H1 (cell line): Measurements from ENCODE around the gene CLEC4E. TPM values are rescaled to one million over a fixed set of nuclear protein-coding genes. Genes with fewer than 3 reads are reported as not detected.

Experiments used
- CTCF ChIA-PET: fragments of 300-600 bp; sonication (Branson Sonifier 250); formaldehyde crosslinking; loops from one replicate; lab custom pipeline; 2021; ENCODE audit not compliant: partially characterized antibody; lab: Charles Lee
- POLR2A ChIA-PET: fragments of 300-600 bp; sonication (Branson Sonifier 250); formaldehyde crosslinking; loops from one replicate; lab custom pipeline; 2021; ENCODE audit warnings: inconsistent platforms; ENCODE audit not compliant: partially characterized antibody; lab: Charles Lee
- DNase-seq, 2 experiments: peaks; one replicate each; pipeline versions ENCODE4 v3.0.0 to v3.0.0-alpha.2; 2010 to 2022; ENCODE audit warnings: low spot score in 2 of 2, low read depth in 1 of 2, mixed read lengths in 1 of 2
- FAIRE-seq: peaks from 2 replicates; lab custom pipeline; 2011; peaks lifted over from hg19 to GRCh38; lab: Jason Lieb, UNC
- H2AFZ ChIP-seq: 2 replicates; pipeline ENCODE4 v1.8.1; 2012; ENCODE audit warnings: low read length, inconsistent platforms
- H2AK5ac ChIP-seq: 2 replicates; pipeline ENCODE4 v1.6.1; 2013; ENCODE audit warnings: low read depth, low read length
- H2BK120ac ChIP-seq: replicated peaks from 2 replicates; pipeline ENCODE3; 2013; ENCODE audit warnings: low read depth, low read length, inconsistent platforms
- H2BK12ac ChIP-seq: 2 replicates; pipeline ENCODE4 v1.6.1; 2013; ENCODE audit warnings: low read depth, low read length
- H2BK15ac ChIP-seq: 2 replicates; pipeline ENCODE4 v1.6.1; 2013; ENCODE audit warnings: low read length
- H2BK20ac ChIP-seq: 2 replicates; pipeline ENCODE4 v1.6.1; 2013; ENCODE audit warnings: low read length
- H2BK5ac ChIP-seq: 2 replicates; pipeline ENCODE4 v1.6.1; 2013; ENCODE audit warnings: low read depth, low read length
- H3K14ac ChIP-seq: 2 replicates; pipeline ENCODE4 v1.6.1; 2013; ENCODE audit warnings: inconsistent platforms; ENCODE audit not compliant: insufficient read length
- H3K18ac ChIP-seq: 2 replicates; pipeline ENCODE4 v1.6.1; 2013; ENCODE audit warnings: low read length; ENCODE audit errors: extremely low read depth
- H3K23ac ChIP-seq: 2 replicates; pipeline ENCODE4 v1.6.1; 2013; ENCODE audit warnings: inconsistent platforms; ENCODE audit not compliant: insufficient read length
- H3K23me2 ChIP-seq: 2 replicates; pipeline ENCODE4 v1.6.1; 2013; ENCODE audit warnings: low read depth, low read length
- H3K27ac ChIP-seq: 2 replicates; pipeline ENCODE4 v1.6.1; 2011; ENCODE audit warnings: low read depth, low read length, inconsistent platforms
- H3K27me3 ChIP-seq, 4 experiments: replicated peaks in 1 of 4; 1 replicate in 1 of 4; 2 replicates in 3 of 4; pipeline versions ENCODE4 v1.6.1 to v1.8.1; 2011 to 2013; ENCODE audit warnings: low read length in 3 of 4, mild to moderate bottlenecking in 3 of 4, inconsistent platforms in 2 of 4, mixed read lengths in 2 of 4, moderate library complexity in 1 of 4; ENCODE audit not compliant: control insufficient read depth in 3 of 4, insufficient read depth in 3 of 4; ENCODE audit errors: extremely low read depth in 1 of 4
- H3K36me3 ChIP-seq, 4 experiments: 2 replicates each; pipeline versions ENCODE4 v1.6.1 to v1.8.1; 2011 to 2013; ENCODE audit warnings: mild to moderate bottlenecking in 4 of 4, low read length in 3 of 4, moderate library complexity in 2 of 4, control low read depth in 1 of 4, inconsistent platforms in 1 of 4; ENCODE audit not compliant: insufficient read depth in 4 of 4, control insufficient read depth in 2 of 4
- H3K4ac ChIP-seq: replicated peaks from 2 replicates; pipeline ENCODE3; 2013; ENCODE audit warnings: low read length, low read depth, mixed read lengths, inconsistent platforms; ENCODE audit not compliant: insufficient read length
- H3K4me1 ChIP-seq, 4 experiments: replicated peaks in 1 of 4; 1 replicate in 1 of 4; 2 replicates in 3 of 4; pipeline versions ENCODE4 v1.6.1 to v1.8.1; 2011 to 2013; ENCODE audit warnings: low read length in 3 of 4, inconsistent platforms in 2 of 4, mixed read lengths in 1 of 4; ENCODE audit not compliant: insufficient read depth in 4 of 4, control insufficient read depth in 3 of 4
- H3K4me2 ChIP-seq, 2 experiments: 2 replicates each; pipeline versions ENCODE4 v1.6.1 to v1.8.1; 2011 to 2013; ENCODE audit warnings: low read depth in 2 of 2, low read length in 2 of 2, control low read depth in 1 of 2, inconsistent platforms in 1 of 2, mild to moderate bottlenecking in 1 of 2; ENCODE audit not compliant: insufficient read depth in 1 of 2
- H3K4me3 ChIP-seq, 4 experiments: fragments of 200-600, 300-600 bp in 1 of 4; sonication (generic), shearing (Covaris generic), sonication (Bioruptor Twin) in 1 of 4; 2 replicates each; pipeline versions ENCODE4 v1.5.1 to v1.8.1; 2011 to 2016; ENCODE audit warnings: low read length in 4 of 4, low read depth in 3 of 4, control low read depth in 2 of 4, inconsistent platforms in 2 of 4, mild to moderate bottlenecking in 2 of 4, mixed read lengths in 1 of 4, moderate library complexity in 1 of 4; ENCODE audit not compliant: insufficient read depth in 2 of 4; ENCODE audit errors: extremely low read depth in 1 of 4
- H3K56ac ChIP-seq: replicated peaks from 2 replicates; pipeline ENCODE3; 2013; ENCODE audit warnings: low read depth, mild to moderate bottlenecking, mixed read lengths, low read length, inconsistent platforms; ENCODE audit not compliant: insufficient read length
- H3K79me1 ChIP-seq: 2 replicates; pipeline ENCODE4 v1.6.1; 2013; ENCODE audit warnings: low read depth, low read length, control low read depth
- H3K79me2 ChIP-seq, 2 experiments: 2 replicates each; pipeline versions ENCODE4 v1.6.1 to v1.8.1; 2012 to 2013; ENCODE audit warnings: low read length in 2 of 2, mild to moderate bottlenecking in 2 of 2, inconsistent platforms in 1 of 2; ENCODE audit not compliant: insufficient read depth in 2 of 2, control insufficient read depth in 1 of 2
- H3K9ac ChIP-seq, 4 experiments: replicated peaks in 1 of 4; 1 replicate in 1 of 4; 2 replicates in 3 of 4; pipeline versions ENCODE4 v1.6.1 to v1.8.1; 2011 to 2013; ENCODE audit warnings: low read depth in 3 of 4, low read length in 3 of 4, control low read depth in 2 of 4, mild to moderate bottlenecking in 2 of 4, moderate library complexity in 2 of 4, inconsistent platforms in 1 of 4; ENCODE audit errors: extremely low read depth in 1 of 4
- H3K9me3 ChIP-seq, 2 experiments: 2 replicates each; pipeline versions ENCODE4 v1.6.1 to v1.8.1; 2012 to 2013; ENCODE audit warnings: mild to moderate bottlenecking in 2 of 2, moderate library complexity in 2 of 2, control low read depth in 1 of 2, inconsistent platforms in 1 of 2, low read depth in 1 of 2, low read length in 1 of 2, mixed read lengths in 1 of 2; ENCODE audit not compliant: insufficient read depth in 2 of 2
- H4K20me1 ChIP-seq, 2 experiments: replicated peaks in 1 of 2; 2 replicates each; pipeline versions ENCODE3 to v1.8.1; 2011 to 2013; ENCODE audit warnings: inconsistent platforms in 2 of 2, low read length in 2 of 2, mild to moderate bottlenecking in 1 of 2; ENCODE audit not compliant: insufficient read depth in 2 of 2, control insufficient read depth in 1 of 2
- H4K5ac ChIP-seq: 2 replicates; pipeline ENCODE4 v1.6.1; 2013; ENCODE audit warnings: low read length, low read depth, mixed read lengths, inconsistent platforms; ENCODE audit not compliant: insufficient read length
- H4K8ac ChIP-seq: 2 replicates; pipeline ENCODE4 v1.8.0; 2013; ENCODE audit warnings: mild to moderate bottlenecking, moderate library complexity, low read length, inconsistent platforms; ENCODE audit not compliant: insufficient read depth; ENCODE audit errors: extremely low read depth
- H4K91ac ChIP-seq: replicated peaks from 2 replicates; pipeline ENCODE3; 2013; ENCODE audit warnings: low read length, mixed read lengths, inconsistent platforms; ENCODE audit not compliant: insufficient read length
- BACH1 ChIP-seq: IDR thresholded peaks from 2 replicates; pipeline ENCODE4 v1.6.1; 2012; ENCODE audit warnings: low read length, improper control_type of control experiment
- FOSL1 ChIP-seq: IDR thresholded peaks from 2 replicates; pipeline ENCODE4 v1.6.1; 2011; ENCODE audit warnings: mild to moderate bottlenecking, low read depth, low read length, moderate library complexity; ENCODE audit not compliant: insufficient read depth
- GABPA ChIP-seq: IDR thresholded peaks from 2 replicates; pipeline ENCODE4 v1.6.1; 2011; ENCODE audit warnings: mild to moderate bottlenecking, low read length, moderate library complexity, borderline replicate concordance; ENCODE audit not compliant: insufficient read depth
- JUND ChIP-seq: IDR thresholded peaks from 2 replicates; pipeline ENCODE4 v1.6.1; 2011; ENCODE audit warnings: mild to moderate bottlenecking, improper control_type of control experiment, low read length
- SUZ12 ChIP-seq: fragments of 200-600 bp; sonication (generic); IDR thresholded peaks from 2 replicates; pipeline ENCODE4 v1.6.1; 2012; ENCODE audit warnings: mild to moderate bottlenecking, inconsistent platforms, low read length, moderate library complexity, mixed read lengths
- WGBS, 2 experiments: shearing (Covaris generic) in 1 of 2; methylation state at CpG; one replicate each; pipeline versions ENCODE4 v1.1.6 to v1.1.7; 2013 to 2015; ENCODE audit warnings: low lambda C conversion rate in 2 of 2, mixed read lengths in 2 of 2, inconsistent platforms in 1 of 2, low coverage in 1 of 2, missing lambda C conversion rate in 1 of 2; ENCODE audit not compliant: insufficient replicate concordance in 2 of 2, insufficient coverage in 1 of 2, insufficient read length in 1 of 2; ENCODE audit errors: extremely low coverage in 1 of 2, missing lambda C conversion rate in 1 of 2; 5-methylcytosine and 5-hydroxymethylcytosine counted together
- polyA plus RNA-seq, 7 experiments: library from polyadenylated mRNA; depleted of rRNA in 3 of 7; stranded (reverse) in 5 of 7; unstranded in 2 of 7; fragments of >200 nt in 5 of 7; fragments of 200-250 nt in 2 of 7; gene quantifications; 1 replicate in 5 of 7; 2 replicates in 1 of 7; 4 replicates in 1 of 7; pipeline versions ENCODE4 v1.2.1 to v1.2.3, GENCODE V29; 2011 to 2013; ENCODE audit warnings: missing spikeins in 2 of 7, mixed read lengths in 2 of 7
- total RNA-seq: library from RNA; stranded (reverse); fragmentation: NEBNext Ultra II Directional; extraction: Animal tissue kit (Norgen Biotek cat#: 25700); gene quantifications from 2 replicates; pipeline ENCODE4 v1.2.1, GENCODE V29; 2021

CLEC4E gene
- total and polyA plus RNA-seq, 2 of the 8 experiments (the other 6 are each of a cell fraction or from before 2014, with no cell fraction given): 0.03 TPM; not detected in 1

DNA sequence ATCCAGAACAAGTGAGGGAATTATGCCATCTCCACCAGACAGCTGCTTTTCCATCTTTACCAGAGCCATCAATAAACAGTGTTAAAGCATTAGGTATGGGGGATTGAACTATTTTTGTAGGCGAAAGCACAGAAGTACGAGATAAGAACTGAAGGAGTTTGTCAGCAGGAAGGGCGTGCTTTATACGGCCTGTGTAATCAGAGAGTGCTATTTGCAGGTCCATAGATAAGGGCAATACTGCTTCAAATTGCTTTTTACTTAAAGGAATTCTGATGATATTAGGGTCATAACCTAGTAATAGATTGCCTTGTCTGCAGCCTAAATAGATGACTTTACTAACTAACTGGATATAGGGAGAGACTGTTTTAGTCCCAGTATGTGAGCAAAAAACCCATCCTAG is 20.3 kb upstream of the CLEC4E start:
- TF ChIP-seq SUZ12 (no peak), JUND (no peak), GABPA (no peak), FOSL1 (no peak), BACH1 (no peak)
- POLR2A ChIA-PET: no interaction called here
- no peak overlapping the region for H4K5ac ChIP-seq
- 93% methylated on average over 4 of the region's 4 CpGs; no CpG with 5 or more reads in 1 of the 2 experiments for WGBS, 2 experiments
- no peaks in the 10 kb centered on the region for H3K79me2 ChIP-seq
- no peaks in the 10 kb centered on the region for H4K20me1 ChIP-seq
- H2BK20ac ChIP-seq: no peak overlapping the region
- no peak overlapping the region for H3K4me3 ChIP-seq
- no peak for FAIRE-seq
- no peaks in the 10 kb centered on the region for H3K27me3 ChIP-seq
- H2BK12ac ChIP-seq: no peak overlapping the region
- no peak overlapping the region for H4K8ac ChIP-seq
- no peak overlapping the region for H3K4me2 ChIP-seq
- CTCF ChIA-PET: interaction anchor here (1.4 to 2.5 kb wide), 3 partner anchors 17 to 50 kb away, joined by 3 to 15 read pairs (median 5); no protein-coding TSS in a partner anchor
- H2AK5ac ChIP-seq: no peak overlapping the region
- H3K9ac ChIP-seq: no peak overlapping the region
- peaks cover 0 to 11% (median 6%) of the 10 kb centered on the region in 4 experiments; a peak in 6 of 7 replicates for H3K4me1 ChIP-seq
- no peaks in the 10 kb centered on the region for H3K79me1 ChIP-seq
- H3K36me3 ChIP-seq: no peaks in the 10 kb centered on the region
- no peak overlapping the region for H3K18ac ChIP-seq
- H3K23me2 ChIP-seq: no peaks in the 10 kb centered on the region
- no peak overlapping the region for H4K91ac ChIP-seq
- H3K14ac ChIP-seq: no peak overlapping the region
- H3K23ac ChIP-seq: no peak overlapping the region
- no peak for DNase-seq
- no peak overlapping the region for H3K27ac ChIP-seq
- H2BK5ac ChIP-seq: no peak overlapping the region
- no peak overlapping the region for H2BK120ac ChIP-seq
- H3K9me3 ChIP-seq: no peaks in the 10 kb centered on the region
- no peak overlapping the region for H3K56ac ChIP-seq
- no peak overlapping the region for H2AFZ ChIP-seq
- no peak overlapping the region for H3K4ac ChIP-seq
- H2BK15ac ChIP-seq: no peak overlapping the region
